SU-DHL-6 (cell line): ENCODE measurements around the gene TNFRSF25.

Source experiments
- H2AFZ ChIP-seq: fragments of 200-600 bp; sonication (generic); 2 replicates; pipeline ENCODE4 v1.6.1; 2014; ENCODE audit warnings: low read depth, mild to moderate bottlenecking, moderate library complexity, mixed read lengths, antibody characterized with exemption, low read length; ENCODE audit not compliant: severe bottlenecking
- H3F3A ChIP-seq: fragments of 200-600 bp; shearing (Covaris generic); 2 replicates; pipeline ENCODE4 v1.6.0; 2016; ENCODE audit warnings: antibody characterized with exemption, mild to moderate bottlenecking; ENCODE audit not compliant: insufficient read depth
- H3K27ac ChIP-seq: fragments of 200-600 bp; sonication (generic); 2 replicates; pipeline ENCODE4 v1.5.1; 2016; ENCODE audit warnings: low read depth, mild to moderate bottlenecking, low read length, moderate library complexity, mixed read lengths
- H3K27me3 ChIP-seq: fragments of 200-600 bp; sonication (generic), shearing (Covaris generic); 2 replicates; pipeline ENCODE4 v1.6.0; 2014; ENCODE audit warnings: mild to moderate bottlenecking, low read length
- H3K36me3 ChIP-seq: fragments of 200-600 bp; sonication (generic); 2 replicates; pipeline ENCODE4 v1.6.1; 2014; ENCODE audit warnings: mild to moderate bottlenecking, low read length, mixed read lengths
- H3K4me2 ChIP-seq: fragments of 300-600, 200-600 bp; shearing (Covaris generic), sonication (generic); 2 replicates; pipeline ENCODE4 v1.6.0; 2014; ENCODE audit warnings: low read length, low read depth, mild to moderate bottlenecking; ENCODE audit not compliant: poor library complexity, severe bottlenecking
- H3K4me3 ChIP-seq: fragments of 200-600 bp; sonication (generic); 2 replicates; pipeline ENCODE4 v1.5.1; 2014; ENCODE audit warnings: antibody characterized with exemption, low read length, mild to moderate bottlenecking, mixed read lengths; ENCODE audit not compliant: insufficient read depth, poor library complexity, severe bottlenecking
- H3K79me2 ChIP-seq: fragments of 200-600 bp; sonication (generic); 2 replicates; pipeline ENCODE4 v1.6.1; 2014; ENCODE audit warnings: mild to moderate bottlenecking, low read length, moderate library complexity; ENCODE audit not compliant: insufficient read depth
- H3K9ac ChIP-seq: fragments of 200-600 bp; sonication (generic); 2 replicates; pipeline ENCODE4 v1.7.0; 2014; ENCODE audit warnings: mild to moderate bottlenecking, low read length
- H3K9me2 ChIP-seq: fragments of 200-600 bp; sonication (generic); replicated peaks from 2 replicates; pipeline ENCODE4 v1.6.1; 2014; ENCODE audit warnings: low read length; ENCODE audit not compliant: insufficient read depth
- H3K9me3 ChIP-seq: fragments of 200-600 bp; sonication (generic); 2 replicates; pipeline ENCODE4 v1.6.1; 2014; ENCODE audit warnings: low read length, mixed read lengths; ENCODE audit not compliant: insufficient read depth
- H4K20me1 ChIP-seq: fragments of 200-600 bp; sonication (generic); 2 replicates; pipeline ENCODE4 v1.6.1; 2014; ENCODE audit warnings: low read depth, mild to moderate bottlenecking, antibody characterized with exemption, low read length, moderate library complexity, mixed read lengths
- CTCF ChIP-seq: fragments of 200-600 bp; sonication (generic); IDR thresholded peaks from one replicate; pipeline ENCODE4 v1.5.1; 2017; ENCODE audit warnings: antibody characterized with exemption, mild to moderate bottlenecking, low read length, moderate library complexity; ENCODE audit not compliant: insufficient read depth, poor library complexity, severe bottlenecking
- EZH2phosphoT487 ChIP-seq: fragments of 200-600 bp; sonication (generic), shearing (Covaris generic); conservative IDR thresholded peaks from 2 replicates; pipeline ENCODE4 v1.6.1; 2018; ENCODE audit warnings: mild to moderate bottlenecking, antibody characterized with exemption, low read length, moderate library complexity, mixed read lengths

Gene TNFRSF25

GRCh38 chr1:6502000-6502891 is 36.3 kb upstream of the TNFRSF25 start:
- Histone ChIP-seq H3K27me3 (no peaks in the 10 kb centered on the region), H4K20me1 (no peaks in the 10 kb centered on the region), H3K9me3 (no peaks in the 10 kb centered on the region), H3K9me2 (no peaks in the 10 kb centered on the region), H3K27ac (no peak overlapping the region), H3K36me3 (no peaks in the 10 kb centered on the region), H3K9ac (no peak overlapping the region), H3K79me2 (no peaks in the 10 kb centered on the region), H3K4me3 (no peak overlapping the region), H3K4me2 (no peak overlapping the region), H2AFZ (no peak overlapping the region), H3F3A (no peaks in the 10 kb centered on the region)
- no peak for TF ChIP-seq CTCF
- TF ChIP-seq EZH2phosphoT487: no peak

- Histone ChIP-seq H3F3A (no peaks in the 10 kb centered on the region), H3K27ac (no peak overlapping the region), H4K20me1 (no peaks in the 10 kb centered on the region), H3K27me3 (no peaks in the 10 kb centered on the region), H3K36me3 (no peaks in the 10 kb centered on the region), H3K79me2 (no peaks in the 10 kb centered on the region), H3K4me2 (no peak overlapping the region), H2AFZ (no peak overlapping the region), H3K9me2 (no peaks in the 10 kb centered on the region), H3K9ac (no peak overlapping the region), H3K9me3 (no peaks in the 10 kb centered on the region), H3K4me3 (no peak overlapping the region)
- TF ChIP-seq EZH2phosphoT487 (no peak), CTCF (no peak)
Measured at GRCh38 chr1:6501279-6501813, 35.4 kb upstream of the TNFRSF25 start.

- H3K9ac ChIP-seq: no peak overlapping the region
- H3K9me3 ChIP-seq: no peaks in the 10 kb centered on the region
- H3K4me3 ChIP-seq: no peak overlapping the region
- no peaks in the 10 kb centered on the region for H3K9me2 ChIP-seq
- H3K27me3 ChIP-seq: no peaks in the 10 kb centered on the region
- TF ChIP-seq EZH2phosphoT487 (no peak), CTCF (no peak)
- no peaks in the 10 kb centered on the region for H3K36me3 ChIP-seq
- H3K79me2 ChIP-seq: no peaks in the 10 kb centered on the region
- no peak overlapping the region for H3K27ac ChIP-seq
- no peaks in the 10 kb centered on the region for H3F3A ChIP-seq
- H3K4me2 ChIP-seq: no peak overlapping the region
- H4K20me1 ChIP-seq: no peaks in the 10 kb centered on the region
- H2AFZ ChIP-seq: no peak overlapping the region
Measured at GRCh38 chr1:6500544-6501278, 34.7 kb upstream of the TNFRSF25 start.
